Gastroesophageal sphincter (tissue), 4 donors: ENCODE data around the gene MFAP3. TPM values are rescaled to one million over a fixed set of nuclear protein-coding genes. Genes with fewer than 3 reads are reported as not detected.

Source experiments
- ATAC-seq: fragments of 150-250 bp; one replicate; pipeline ENCODE4 v1.9.1; 2016; ENCODE audit warnings: mild to moderate bottlenecking, moderate library complexity
- H3K27ac ChIP-seq, 4 donors: fragments of 200-600 bp; sonication (generic) in 3 of 4; 1 replicate in 3 of 4; 2 replicates in 1 of 4; pipeline ENCODE4 v1.5.1; 2016 to 2019
- H3K27me3 ChIP-seq: fragments of 200-600 bp; sonication (generic); one replicate; pipeline ENCODE4 v1.5.1; 2019
- H3K36me3 ChIP-seq, 2 donors: fragments of 200-600 bp; sonication (generic); one replicate each; pipeline ENCODE4 v1.5.1; 2019; ENCODE audit warnings: control low read depth in 1 of 2
- H3K4me1 ChIP-seq, 3 donors: fragments of 200-600 bp; sonication (generic); 1 replicate in 2 of 3; 2 replicates in 1 of 3; pipeline ENCODE4 v1.5.1; 2016 to 2019; ENCODE audit warnings: control low read depth in 2 of 3
- H3K4me3 ChIP-seq, 2 donors: fragments of 200-600 bp; sonication (generic); one replicate each; pipeline ENCODE4 v1.5.1; 2019; ENCODE audit warnings: mild to moderate bottlenecking in 1 of 2, moderate library complexity in 1 of 2
- H3K9me3 ChIP-seq, 3 donors: fragments of 200-600 bp; sonication (generic); one replicate each; pipeline ENCODE4 v1.5.1; 2017 to 2019; ENCODE audit warnings: control low read depth in 2 of 3
- EP300 ChIP-seq: sonication (generic); formaldehyde crosslinking; IDR thresholded peaks from one replicate; pipeline ENCODE4 v1.6.1; 2017; ENCODE audit warnings: antibody characterized with exemption, mild to moderate bottlenecking
- POLR2A ChIP-seq, 2 donors: fragments of 450-650 bp; IDR thresholded peaks; one replicate each; pipeline ENCODE4 v1.6.1; 2017; ENCODE audit warnings: antibody characterized with exemption in 2 of 2, mild to moderate bottlenecking in 2 of 2, moderate library complexity in 1 of 2
- POLR2AphosphoS5 ChIP-seq: sonication (generic); formaldehyde crosslinking; IDR thresholded peaks from one replicate; pipeline ENCODE4 v1.6.1; 2017; ENCODE audit warnings: antibody characterized with exemption
- WGBS, 2 donors: methylation state at CpG; one replicate each; pipeline ENCODE4 v1.1.5; 2018; ENCODE audit warnings: low coverage in 1 of 2; 5-methylcytosine and 5-hydroxymethylcytosine counted together
- total RNA-seq, 4 donors: library from RNA; depleted of rRNA; stranded (reverse); fragments of >200 nt; gene quantifications; one replicate each; pipeline ENCODE4 v1.1.0, GENCODE V29; 2016
- TF ChIP-seq, protein P1 (sequence below), 4 experiments: fragments of 200-600 bp in 2 of 4; fragments of 450-650 bp in 2 of 4; sonication (generic) in 1 of 4; IDR thresholded peaks; one replicate each; pipeline ENCODE4 v1.5.1; 2017 to 2019; ENCODE audit warnings: antibody characterized with exemption in 4 of 4, mild to moderate bottlenecking in 2 of 4, moderate library complexity in 2 of 4

MFAP3 gene
- total RNA-seq, 4 donors from 2014 or later, result 25.7 to 36.9 (median 27.0) TPM

DNA sequence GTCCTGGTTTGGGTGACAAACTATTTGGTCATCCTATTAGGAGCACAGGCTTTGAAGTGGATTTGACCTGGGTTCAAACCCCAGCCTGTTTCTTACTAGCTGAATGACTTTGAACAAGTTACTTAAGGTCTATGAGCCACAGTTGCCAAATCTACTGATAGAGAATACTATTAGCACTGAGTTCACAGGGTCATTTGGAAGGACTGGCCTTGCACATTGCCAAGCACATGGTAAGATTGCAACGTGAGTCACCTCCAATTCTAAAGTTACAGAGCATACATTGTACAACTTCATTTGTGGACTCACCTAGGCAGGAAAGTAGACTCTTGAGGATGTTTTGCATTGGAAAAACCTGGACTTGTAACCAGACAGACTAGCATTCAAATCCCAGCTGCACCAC lies 38.9 kb downstream of the MFAP3 start:
- TF ChIP-seq, protein P1, sequence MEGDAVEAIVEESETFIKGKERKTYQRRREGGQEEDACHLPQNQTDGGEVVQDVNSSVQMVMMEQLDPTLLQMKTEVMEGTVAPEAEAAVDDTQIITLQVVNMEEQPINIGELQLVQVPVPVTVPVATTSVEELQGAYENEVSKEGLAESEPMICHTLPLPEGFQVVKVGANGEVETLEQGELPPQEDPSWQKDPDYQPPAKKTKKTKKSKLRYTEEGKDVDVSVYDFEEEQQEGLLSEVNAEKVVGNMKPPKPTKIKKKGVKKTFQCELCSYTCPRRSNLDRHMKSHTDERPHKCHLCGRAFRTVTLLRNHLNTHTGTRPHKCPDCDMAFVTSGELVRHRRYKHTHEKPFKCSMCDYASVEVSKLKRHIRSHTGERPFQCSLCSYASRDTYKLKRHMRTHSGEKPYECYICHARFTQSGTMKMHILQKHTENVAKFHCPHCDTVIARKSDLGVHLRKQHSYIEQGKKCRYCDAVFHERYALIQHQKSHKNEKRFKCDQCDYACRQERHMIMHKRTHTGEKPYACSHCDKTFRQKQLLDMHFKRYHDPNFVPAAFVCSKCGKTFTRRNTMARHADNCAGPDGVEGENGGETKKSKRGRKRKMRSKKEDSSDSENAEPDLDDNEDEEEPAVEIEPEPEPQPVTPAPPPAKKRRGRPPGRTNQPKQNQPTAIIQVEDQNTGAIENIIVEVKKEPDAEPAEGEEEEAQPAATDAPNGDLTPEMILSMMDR (IDR thresholded peaks at IDR 0.05), result no peak
- TF ChIP-seq POLR2AphosphoS5 (no peak), POLR2A (IDR thresholded peaks at IDR 0.05) (no peak), EP300 (no peak)
- no peak overlapping the region for H3K4me3 ChIP-seq
- peaks cover 0 to 3% (median 0%) of the 10 kb centered on the region in 3 donors for H3K4me1 ChIP-seq
- ATAC-seq, result peak; percentile 66
- no peaks in the 10 kb centered on the region for H3K36me3 ChIP-seq
- no peaks in the 10 kb centered on the region for H3K9me3 ChIP-seq
- 25% methylated on average over 1 of the region's 1 CpG; no CpG with 5 or more reads in 1 of the 2 donors for WGBS, 2 donors
- H3K27ac ChIP-seq, result no peak overlapping the region
- no peaks in the 10 kb centered on the region for H3K27me3 ChIP-seq

GRCh38 chr5:154078272-154078671 lies 39.5 kb downstream of the MFAP3 start:
- no peak for TF ChIP-seq POLR2AphosphoS5
- no peak for TF ChIP-seq POLR2A (IDR thresholded peaks at IDR 0.05)
- WGBS, 2 donors, result 31 to 50% methylated on average over 1 of the region's 1 CpG
- H3K9me3 ChIP-seq, result no peaks in the 10 kb centered on the region
- H3K4me3 ChIP-seq, result no peak overlapping the region
- peaks cover 0 to 3% (median 0%) of the 10 kb centered on the region in 3 donors for H3K4me1 ChIP-seq
- H3K27me3 ChIP-seq, result no peaks in the 10 kb centered on the region
- ATAC-seq, result no peak
- no peaks in the 10 kb centered on the region for H3K36me3 ChIP-seq
- H3K27ac ChIP-seq, result no peak overlapping the region

- H3K4me3 ChIP-seq, result no peak overlapping the region
- H3K9me3 ChIP-seq, result no peaks in the 10 kb centered on the region
- ATAC-seq, result no peak
- no peak for TF ChIP-seq POLR2A (IDR thresholded peaks at IDR 0.05)
- TF ChIP-seq, protein P1 (IDR thresholded peaks at IDR 0.05), result no peak
- no peak for TF ChIP-seq EP300
- H3K36me3 ChIP-seq, result no peaks in the 10 kb centered on the region
- no peak overlapping the region for H3K27ac ChIP-seq
- WGBS, 2 donors, result 42 to 53% methylated on average over 2 of the region's 2 CpGs
- H3K27me3 ChIP-seq, result no peaks in the 10 kb centered on the region
- peaks cover 0 to 3% (median 0%) of the 10 kb centered on the region in 3 donors for H3K4me1 ChIP-seq
These were observed 42.5 kb downstream of the MFAP3 start for GRCh38 chr5:154081246-154081645.

DNA sequence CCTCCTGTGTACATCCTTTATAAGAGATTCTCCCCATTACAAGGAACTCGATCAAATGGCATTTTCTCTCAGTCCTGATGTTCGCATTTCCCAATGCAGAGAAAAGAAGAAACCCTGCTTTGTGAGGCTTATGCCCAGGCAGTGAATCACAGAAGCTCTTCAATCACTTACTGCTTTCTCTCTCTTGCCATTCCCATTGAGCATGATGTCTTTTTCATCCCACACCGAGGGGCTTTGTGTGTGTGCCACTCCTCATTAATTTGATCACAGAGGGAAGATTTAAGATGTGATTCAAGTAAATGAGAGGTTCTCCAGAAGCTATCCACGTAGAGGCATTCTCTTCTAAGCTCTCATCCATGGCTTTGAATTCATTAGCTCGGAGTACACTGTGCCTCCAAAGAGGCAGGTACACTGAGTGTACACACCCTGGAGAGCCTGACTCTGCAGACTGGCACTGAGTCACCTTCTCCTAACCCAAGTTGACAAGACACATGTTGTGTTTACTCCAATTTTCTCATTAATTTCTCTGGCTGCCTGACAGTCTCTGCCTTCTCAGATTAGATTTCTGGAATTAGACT lies 45.4 kb downstream of the MFAP3 start:
- TF ChIP-seq POLR2AphosphoS5 (no peak), EP300 (no peak), POLR2A (IDR thresholded peaks at IDR 0.05) (no peak)
- TF ChIP-seq, protein P1 (IDR thresholded peaks at IDR 0.05), result no peak
- WGBS, 2 donors, result 91 to 100% methylated on average over 2 to 5 of the region's 5 CpGs
- no peaks in the 10 kb centered on the region for H3K36me3 ChIP-seq
- H3K9me3 ChIP-seq, result no peaks in the 10 kb centered on the region
- no peak overlapping the region for H3K27ac ChIP-seq
- no peak overlapping the region for H3K4me3 ChIP-seq
- no peaks in the 10 kb centered on the region for H3K27me3 ChIP-seq
- ATAC-seq, result no peak
- H3K4me1 ChIP-seq, result no peaks in the 10 kb centered on the region

GRCh38 chr5:154086146-154086545 lies 47.4 kb downstream of the MFAP3 start:
- ATAC-seq, result no peak
- TF ChIP-seq POLR2AphosphoS5, result no peak
- TF ChIP-seq POLR2A (IDR thresholded peaks at IDR 0.05), result no peak
- TF ChIP-seq, protein P1 (IDR thresholded peaks at IDR 0.05), result no peak
- TF ChIP-seq EP300, result no peak
- H3K27ac ChIP-seq, result no peak overlapping the region

More at GRCh38 chr5:154086146-154086545, 47.4 kb downstream of the MFAP3 start:
- Histone ChIP-seq H3K36me3 (no peaks in the 10 kb centered on the region), H3K4me1 (peaks cover 0 to 2% (median 0%) of the 10 kb centered on the region in 3 donors), H3K9me3 (no peaks in the 10 kb centered on the region), H3K27me3 (no peaks in the 10 kb centered on the region), H3K4me3 (no peak overlapping the region)
- WGBS, 2 donors, result 44 to 49% methylated on average over 2 to 3 of the region's 3 CpGs
